Endodermal cell (in vitro differentiated cells): ENCODE results near the gene PANK4. TPM values are rescaled to one million over a fixed set of nuclear protein-coding genes. Genes with fewer than 3 reads are reported as not detected.

Source experiments
- DNase-seq: peaks from one replicate; pipeline ENCODE4 v3.0.0-alpha.2; 2017
- H3K27ac ChIP-seq: 2 replicates; pipeline ENCODE4 v1.5.1; 2013; ENCODE audit warnings: mild to moderate bottlenecking, low read depth, low read length, moderate library complexity
- H3K27me3 ChIP-seq: 2 replicates; pipeline ENCODE4 v1.6.1; 2013; ENCODE audit warnings: mild to moderate bottlenecking, low read length, moderate library complexity; ENCODE audit not compliant: insufficient read depth, control insufficient read depth, poor library complexity, severe bottlenecking
- H3K36me3 ChIP-seq: 2 replicates; pipeline ENCODE4 v1.7.0; 2013; ENCODE audit warnings: mild to moderate bottlenecking, low read length, moderate library complexity; ENCODE audit not compliant: control insufficient read depth, insufficient read depth
- H3K4me1 ChIP-seq: one replicate; pipeline ENCODE4 v1.7.0; 2013; ENCODE audit warnings: low read length; ENCODE audit not compliant: control insufficient read depth, insufficient read depth
- H3K4me3 ChIP-seq: 2 replicates; pipeline ENCODE4 v1.5.1; 2013; ENCODE audit warnings: mild to moderate bottlenecking, low read length, moderate library complexity
- H3K9ac ChIP-seq: 2 replicates; pipeline ENCODE4 v1.6.1; 2013; ENCODE audit warnings: mild to moderate bottlenecking, low read length, moderate library complexity; ENCODE audit not compliant: poor library complexity, severe bottlenecking; ENCODE audit errors: extremely low read depth
- H3K9me3 ChIP-seq: 2 replicates; pipeline ENCODE4 v1.6.1; 2013; ENCODE audit warnings: mild to moderate bottlenecking, low read length, moderate library complexity; ENCODE audit not compliant: control insufficient read depth
- H3K27ac Mint-ChIP-seq: 2 replicates; pipeline ENCODE4 v1.8.0; 2020; ENCODE audit warnings: mixed read lengths
- H3K27me3 Mint-ChIP-seq: 2 replicates; pipeline ENCODE4 v1.8.0; 2021; ENCODE audit warnings: mild to moderate bottlenecking, mixed read lengths; ENCODE audit not compliant: insufficient read depth
- H3K36me3 Mint-ChIP-seq: 2 replicates; pipeline ENCODE4 v1.8.0; 2020; ENCODE audit warnings: low read depth, mixed read lengths
- H3K4me1 Mint-ChIP-seq: 2 replicates; pipeline ENCODE4 v1.8.0; 2020; ENCODE audit warnings: mixed read lengths
- H3K4me3 Mint-ChIP-seq: 2 replicates; pipeline ENCODE4 v1.8.0; 2020; ENCODE audit warnings: mild to moderate bottlenecking, moderate library complexity, mixed read lengths
- H3K9me3 Mint-ChIP-seq: 2 replicates; pipeline ENCODE4 v1.8.0; 2020; ENCODE audit warnings: mild to moderate bottlenecking, mixed read lengths
- WGBS, 2 experiments: methylation state at CpG; one replicate each; pipeline versions ENCODE4 v1.1.5 to v1.1.7; 2013; ENCODE audit warnings: missing lambda C conversion rate in 2 of 2, mixed read lengths in 1 of 2; ENCODE audit not compliant: insufficient coverage in 1 of 2, insufficient read length in 1 of 2; 5-methylcytosine and 5-hydroxymethylcytosine counted together
- total RNA-seq, 2 donors: library from RNA; stranded (reverse); fragmentation: NEBNext Ultra II Directional in 1 of 2; extraction: Animal tissue kit (Norgen Biotek cat#: 25700) in 1 of 2; gene quantifications; 2 replicates in 1 of 2; 3 replicates in 1 of 2; pipeline ENCODE4 v1.2.1, GENCODE V29; 2021
- TF ChIP-seq, protein P1 (sequence below): fragments of 200-600 bp; sonication (generic); conservative IDR thresholded peaks from 2 replicates; pipeline ENCODE4 v1.5.0; 2021; ENCODE audit warnings: antibody characterized with exemption, mild to moderate bottlenecking

The PANK4 gene
- total RNA-seq, 2 donors from 2014 or later, result 45.6 to 49.5 TPM

DNA sequence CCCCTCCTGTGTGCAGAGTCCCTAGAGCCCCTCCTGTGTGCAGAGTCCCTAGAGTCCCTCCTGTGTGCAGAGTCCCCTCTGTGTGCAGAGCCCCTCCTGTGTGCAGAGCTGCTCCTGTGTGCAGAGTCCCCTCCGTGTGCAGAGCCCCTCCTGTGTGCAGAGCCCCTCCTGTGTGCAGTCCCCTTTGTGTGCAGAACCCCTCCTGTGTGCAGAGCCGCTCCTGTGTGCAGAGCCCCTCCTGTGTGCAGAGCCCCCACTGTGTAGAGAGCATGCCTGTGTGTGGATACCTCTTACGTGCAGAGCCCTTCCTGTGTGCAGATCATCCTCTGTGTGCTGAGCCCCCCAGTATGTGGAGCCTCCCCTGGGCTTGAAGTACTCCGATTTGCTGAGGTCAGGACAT lies 12.0 kb upstream of the PANK4 start:
- Histone ChIP-seq H3K9ac (no peak overlapping the region), H3K36me3 (no peaks in the 10 kb centered on the region), H3K4me3 (no peak overlapping the region), H3K4me1 (peaks cover 3% of the 10 kb centered on the region), H3K9me3 (no peaks in the 10 kb centered on the region), H3K27ac (no peak overlapping the region), H3K27me3 (peaks cover 54% of the 10 kb centered on the region)
- Mint-ChIP-seq H3K36me3 (no peaks in the 10 kb centered on the region), H3K27ac (no peak overlapping the region), H3K27me3 (peaks cover 60% of the 10 kb centered on the region), H3K4me3 (no peak overlapping the region), H3K4me1 (peaks cover 6% of the 10 kb centered on the region), H3K9me3 (no peaks in the 10 kb centered on the region)
- DNase-seq, result no peak
- WGBS, 2 experiments, result 85 to 89% methylated on average over 4 of the region's 4 CpGs
- TF ChIP-seq, protein P1, sequence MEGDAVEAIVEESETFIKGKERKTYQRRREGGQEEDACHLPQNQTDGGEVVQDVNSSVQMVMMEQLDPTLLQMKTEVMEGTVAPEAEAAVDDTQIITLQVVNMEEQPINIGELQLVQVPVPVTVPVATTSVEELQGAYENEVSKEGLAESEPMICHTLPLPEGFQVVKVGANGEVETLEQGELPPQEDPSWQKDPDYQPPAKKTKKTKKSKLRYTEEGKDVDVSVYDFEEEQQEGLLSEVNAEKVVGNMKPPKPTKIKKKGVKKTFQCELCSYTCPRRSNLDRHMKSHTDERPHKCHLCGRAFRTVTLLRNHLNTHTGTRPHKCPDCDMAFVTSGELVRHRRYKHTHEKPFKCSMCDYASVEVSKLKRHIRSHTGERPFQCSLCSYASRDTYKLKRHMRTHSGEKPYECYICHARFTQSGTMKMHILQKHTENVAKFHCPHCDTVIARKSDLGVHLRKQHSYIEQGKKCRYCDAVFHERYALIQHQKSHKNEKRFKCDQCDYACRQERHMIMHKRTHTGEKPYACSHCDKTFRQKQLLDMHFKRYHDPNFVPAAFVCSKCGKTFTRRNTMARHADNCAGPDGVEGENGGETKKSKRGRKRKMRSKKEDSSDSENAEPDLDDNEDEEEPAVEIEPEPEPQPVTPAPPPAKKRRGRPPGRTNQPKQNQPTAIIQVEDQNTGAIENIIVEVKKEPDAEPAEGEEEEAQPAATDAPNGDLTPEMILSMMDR, result no peak

DNA sequence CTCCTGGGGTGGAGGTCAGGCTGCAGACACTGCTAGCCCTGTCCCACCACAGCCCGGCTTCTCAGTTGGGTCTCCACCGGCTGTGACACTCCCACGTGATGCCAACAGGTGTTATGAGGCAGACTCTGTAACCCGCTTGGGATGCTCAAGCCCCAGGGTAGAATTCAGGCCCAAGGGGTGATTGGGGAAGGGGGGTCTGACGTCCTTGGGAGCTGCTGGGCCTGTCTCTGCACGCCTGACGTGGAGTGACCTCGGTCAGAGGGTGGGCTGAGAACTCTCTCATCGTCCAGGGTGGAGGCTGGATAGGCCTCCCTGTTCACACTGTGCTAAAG lies 11.4 kb upstream of the PANK4 start:
- Histone ChIP-seq H3K4me3 (no peak overlapping the region), H3K27me3 (peaks cover 60% of the 10 kb centered on the region), H3K4me1 (peaks cover 3% of the 10 kb centered on the region), H3K9me3 (no peaks in the 10 kb centered on the region), H3K9ac (no peak overlapping the region), H3K36me3 (no peaks in the 10 kb centered on the region), H3K27ac (no peak overlapping the region)
- Mint-ChIP-seq H3K9me3 (no peaks in the 10 kb centered on the region), H3K36me3 (no peaks in the 10 kb centered on the region), H3K27ac (no peak overlapping the region), H3K4me3 (no peak overlapping the region), H3K4me1 (peaks cover 6% of the 10 kb centered on the region), H3K27me3 (peaks cover 66% of the 10 kb centered on the region)
- 83 to 85% methylated on average over 8 to 9 of the region's 9 CpGs for WGBS, 2 experiments
- TF ChIP-seq, protein P1, result no peak
- DNase-seq, result no peak

DNA sequence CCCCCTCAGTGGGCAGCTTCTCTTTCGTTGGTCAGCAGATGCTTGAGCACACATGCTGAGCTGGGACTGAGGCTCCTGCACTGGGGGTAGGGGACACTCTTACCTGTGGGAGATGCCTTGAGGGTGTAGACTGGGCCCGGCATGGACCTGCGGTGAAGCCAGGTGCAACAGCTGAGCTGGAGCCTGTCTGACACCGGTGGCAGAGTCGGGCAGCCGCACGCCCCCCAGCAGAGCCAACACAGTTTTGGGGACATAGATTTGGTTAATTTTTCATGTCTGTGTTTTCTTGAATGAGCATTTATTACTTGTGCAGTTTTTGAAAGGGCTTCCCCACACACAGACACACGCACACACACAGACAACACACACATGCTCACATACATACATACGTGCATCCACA lies 9.6 kb upstream of the PANK4 start:
- no peaks in the 10 kb centered on the region for H3K9me3 ChIP-seq
- Mint-ChIP-seq H3K4me3 (no peak overlapping the region), H3K9me3 (no peaks in the 10 kb centered on the region), H3K4me1 (peaks cover 6% of the 10 kb centered on the region), H3K36me3 (no peaks in the 10 kb centered on the region), H3K27me3 (peaks cover 69% of the 10 kb centered on the region), H3K27ac (no peak overlapping the region)
- H3K36me3 ChIP-seq, result no peaks in the 10 kb centered on the region
- H3K27me3 ChIP-seq, result peaks cover 71% of the 10 kb centered on the region
- no peak for DNase-seq
- H3K4me3 ChIP-seq, result no peak overlapping the region
- 96% methylated on average over 9 of the region's 9 CpGs; no CpG with 5 or more reads in 1 of the 2 experiments for WGBS, 2 experiments
- no peak overlapping the region for H3K27ac ChIP-seq
- TF ChIP-seq, protein P1, result no peak
- peaks cover 3% of the 10 kb centered on the region for H3K4me1 ChIP-seq
- H3K9ac ChIP-seq, result no peak overlapping the region
